ENCODE data around the gene TUT7. TPM values are rescaled to one million over a fixed set of nuclear protein-coding genes. Genes with fewer than 3 reads are reported as not detected.
A peak's percentile ranks its signal among the peaks of the same experiment; 100 is the strongest.

Gene TUT7
- total RNA-seq, 1 donor from 2014 or later: 18.8 TPM

- Mint-ChIP-seq H3K4me3 (ENCODE audit: unreplicated experiment) (no peak overlapping the region), H3K9me3 (ENCODE audit: unreplicated experiment) (no peaks in the 10 kb centered on the region), H3K27ac (ENCODE audit: unreplicated experiment) (no peak overlapping the region), H3K36me3 (ENCODE audit: low read depth, unreplicated experiment) (peaks cover 10% of the 10 kb centered on the region), H3K27me3 (ENCODE audit: unreplicated experiment) (peaks cover 2% of the 10 kb centered on the region), H3K4me1 (ENCODE audit: unreplicated experiment) (peaks cover 14% of the 10 kb centered on the region)
- TF ChIP-seq CTCF (IDR thresholded peaks at IDR 0.05; ENCODE audit: unreplicated experiment): no peak
- no peak for DNase-seq (ENCODE audit: low spot score)
Measured at GRCh38 chr9:86257391-86257790, 96.8 kb downstream of the TUT7 start.

- H3K9me3 Mint-ChIP-seq (ENCODE audit: unreplicated experiment): peaks cover 1% of the 10 kb centered on the region
- no peak for DNase-seq (ENCODE audit: low spot score)
- peaks cover 2% of the 10 kb centered on the region for H3K27me3 Mint-ChIP-seq (ENCODE audit: unreplicated experiment)
- H3K4me3 Mint-ChIP-seq (ENCODE audit: unreplicated experiment): no peak overlapping the region
- peaks cover 7% of the 10 kb centered on the region for H3K4me1 Mint-ChIP-seq (ENCODE audit: unreplicated experiment)
- H3K27ac Mint-ChIP-seq (ENCODE audit: unreplicated experiment): no peak overlapping the region
- TF ChIP-seq CTCF (IDR thresholded peaks at IDR 0.05; ENCODE audit: unreplicated experiment): no peak
- H3K36me3 Mint-ChIP-seq (ENCODE audit: low read depth, unreplicated experiment): peaks cover 11% of the 10 kb centered on the region
Measured at GRCh38 chr9:86256653-86257052, 97.6 kb downstream of the TUT7 start.

- Mint-ChIP-seq H3K27ac (ENCODE audit: unreplicated experiment) (no peak overlapping the region), H3K9me3 (ENCODE audit: unreplicated experiment) (peaks cover 3% of the 10 kb centered on the region), H3K27me3 (ENCODE audit: unreplicated experiment) (peaks cover 2% of the 10 kb centered on the region), H3K4me1 (ENCODE audit: unreplicated experiment) (peaks cover 20% of the 10 kb centered on the region), H3K36me3 (ENCODE audit: low read depth, unreplicated experiment) (peaks cover 16% of the 10 kb centered on the region), H3K4me3 (ENCODE audit: unreplicated experiment) (no peak overlapping the region)
- no peak for DNase-seq (ENCODE audit: low spot score)
- TF ChIP-seq CTCF (IDR thresholded peaks at IDR 0.05; ENCODE audit: unreplicated experiment): no peak
Measured at GRCh38 chr9:86253577-86253976, 100.6 kb downstream of the TUT7 start.

- no peak for DNase-seq (ENCODE audit: low spot score)
- no peak overlapping the region for H3K27ac Mint-ChIP-seq (ENCODE audit: unreplicated experiment)
- H3K27me3 Mint-ChIP-seq (ENCODE audit: unreplicated experiment): peaks cover 3% of the 10 kb centered on the region
- no peak overlapping the region for H3K4me3 Mint-ChIP-seq (ENCODE audit: unreplicated experiment)
- H3K36me3 Mint-ChIP-seq (ENCODE audit: low read depth, unreplicated experiment): peaks cover 16% of the 10 kb centered on the region
- TF ChIP-seq CTCF (IDR thresholded peaks at IDR 0.05; ENCODE audit: unreplicated experiment): no peak
- peaks cover 3% of the 10 kb centered on the region for H3K9me3 Mint-ChIP-seq (ENCODE audit: unreplicated experiment)
- peaks cover 24% of the 10 kb centered on the region for H3K4me1 Mint-ChIP-seq (ENCODE audit: unreplicated experiment)
Measured at GRCh38 chr9:86252870-86253269, 101.3 kb downstream of the TUT7 start.

- no peak overlapping the region for H3K4me3 Mint-ChIP-seq (ENCODE audit: unreplicated experiment)
- peaks cover 16% of the 10 kb centered on the region for H3K36me3 Mint-ChIP-seq (ENCODE audit: low read depth, unreplicated experiment)
- peaks cover 3% of the 10 kb centered on the region for H3K9me3 Mint-ChIP-seq (ENCODE audit: unreplicated experiment)
- peak overlapping the region; percentile 61 for H3K27ac Mint-ChIP-seq (ENCODE audit: unreplicated experiment)
- H3K27me3 Mint-ChIP-seq (ENCODE audit: unreplicated experiment): peaks cover 2% of the 10 kb centered on the region
- peaks cover 38% of the 10 kb centered on the region for H3K4me1 Mint-ChIP-seq (ENCODE audit: unreplicated experiment)
- no peak for DNase-seq (ENCODE audit: low spot score)
- no peak for TF ChIP-seq CTCF (IDR thresholded peaks at IDR 0.05; ENCODE audit: unreplicated experiment)
Measured at GRCh38 chr9:86250123-86250522, 104.1 kb downstream of the TUT7 start.

Data from endothelial cell (in vitro differentiated cells).